ENCODE results near the gene CCDC70.

GRCh38 chr13:51826606-51827005 lies 35.2 kb upstream of the CCDC70 start:
- TF ChIP-seq CTCF (IDR thresholded peaks at IDR 0.05) (no peak), EP300 (IDR thresholded peaks at IDR 0.05) (no peak), POLR2A (IDR thresholded peaks at IDR 0.05) (no peak), POLR2AphosphoS5 (IDR thresholded peaks at IDR 0.05) (no peak)
